ENCODE results near the gene DND1.
"Not testable (repeated sequence)": the region's sequence is repeated elsewhere in the genome, so short reads cannot be mapped to it uniquely, and the experiment has no call there.

DND1 gene

DNA sequence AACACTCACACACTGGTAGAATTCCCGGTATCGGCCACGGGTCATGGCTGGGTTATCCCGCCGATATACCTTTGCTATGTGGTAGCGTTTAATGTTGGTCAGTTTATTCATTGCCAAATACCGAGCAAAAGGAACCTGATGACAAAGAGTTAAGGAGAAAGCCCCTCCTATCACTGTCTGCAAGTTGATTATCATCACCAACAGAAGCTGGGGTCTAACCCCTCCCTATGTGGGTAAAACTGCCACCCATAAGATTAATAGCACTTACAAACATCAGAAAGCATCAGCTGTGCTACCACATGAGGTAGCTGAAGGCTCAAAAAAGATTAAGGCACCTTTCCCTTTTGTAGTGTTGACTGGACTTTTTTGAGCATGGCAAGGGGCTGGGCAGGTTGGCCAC, 5.6 kb upstream of the DND1 start:
- H3K4me3 ChIP-seq (replicated peaks in 1 of 2; ENCODE audit: low read depth in 2 of 2, low read length in 2 of 2): no peak overlapping the region
- no peak for DNase-seq (ENCODE audit: low read depth in 2 of 2)
- TF ChIP-seq, protein P1, sequence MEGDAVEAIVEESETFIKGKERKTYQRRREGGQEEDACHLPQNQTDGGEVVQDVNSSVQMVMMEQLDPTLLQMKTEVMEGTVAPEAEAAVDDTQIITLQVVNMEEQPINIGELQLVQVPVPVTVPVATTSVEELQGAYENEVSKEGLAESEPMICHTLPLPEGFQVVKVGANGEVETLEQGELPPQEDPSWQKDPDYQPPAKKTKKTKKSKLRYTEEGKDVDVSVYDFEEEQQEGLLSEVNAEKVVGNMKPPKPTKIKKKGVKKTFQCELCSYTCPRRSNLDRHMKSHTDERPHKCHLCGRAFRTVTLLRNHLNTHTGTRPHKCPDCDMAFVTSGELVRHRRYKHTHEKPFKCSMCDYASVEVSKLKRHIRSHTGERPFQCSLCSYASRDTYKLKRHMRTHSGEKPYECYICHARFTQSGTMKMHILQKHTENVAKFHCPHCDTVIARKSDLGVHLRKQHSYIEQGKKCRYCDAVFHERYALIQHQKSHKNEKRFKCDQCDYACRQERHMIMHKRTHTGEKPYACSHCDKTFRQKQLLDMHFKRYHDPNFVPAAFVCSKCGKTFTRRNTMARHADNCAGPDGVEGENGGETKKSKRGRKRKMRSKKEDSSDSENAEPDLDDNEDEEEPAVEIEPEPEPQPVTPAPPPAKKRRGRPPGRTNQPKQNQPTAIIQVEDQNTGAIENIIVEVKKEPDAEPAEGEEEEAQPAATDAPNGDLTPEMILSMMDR (IDR thresholded peaks at IDR 0.05; ENCODE audit: low read depth, low read length): no peak

DNA sequence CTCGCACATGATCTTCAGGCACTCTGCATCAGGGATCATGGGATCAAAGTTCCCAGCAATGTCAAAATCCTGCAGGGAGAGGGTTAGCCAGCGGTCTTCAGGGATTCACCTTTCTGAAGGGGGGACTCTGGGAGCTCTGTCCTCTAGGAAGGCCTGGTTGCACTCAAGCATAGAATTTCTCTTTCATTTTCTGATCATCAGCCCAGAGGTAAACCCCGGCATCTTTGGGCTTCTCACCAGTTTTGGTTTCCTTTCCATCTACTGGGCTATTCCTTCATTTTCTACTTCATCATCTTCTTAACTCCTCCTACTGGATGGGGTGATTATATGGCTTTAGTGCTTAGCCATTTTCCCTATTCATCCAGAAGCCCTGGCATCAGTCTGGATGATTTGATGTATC, 4.6 kb upstream of the DND1 start:
- TF ChIP-seq, protein P1 (IDR thresholded peaks at IDR 0.05; ENCODE audit: low read depth, low read length): no peak
- no peak for DNase-seq (ENCODE audit: low read depth in 2 of 2)
- H3K4me3 ChIP-seq (replicated peaks in 1 of 2; ENCODE audit: low read depth in 2 of 2, low read length in 2 of 2): no peak overlapping the region

DNA sequence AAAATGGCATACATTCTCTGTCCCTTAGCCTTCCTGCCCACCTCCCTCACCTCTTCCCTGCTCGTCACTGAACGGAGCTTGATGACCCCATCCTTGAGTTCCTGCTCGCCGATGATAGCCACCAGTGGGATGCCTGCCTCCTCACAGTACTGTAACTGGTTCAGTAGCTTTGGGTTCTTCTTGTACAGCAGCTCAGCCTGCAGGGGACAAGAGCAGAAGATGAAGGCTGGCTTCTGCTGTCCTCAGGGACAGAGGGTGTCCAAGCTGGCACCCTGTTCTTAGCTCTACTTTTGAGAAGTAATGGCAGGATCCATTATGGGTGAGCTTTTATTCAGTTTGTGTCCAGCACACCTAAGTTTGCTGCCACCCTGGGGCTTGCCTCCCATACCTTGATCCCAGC, 1.3 kb upstream of the DND1 start:
- DNase-seq (ENCODE audit: low read depth in 2 of 2): no peak
- TF ChIP-seq, protein P1 (IDR thresholded peaks at IDR 0.05; ENCODE audit: low read depth, low read length): no peak
- H3K4me3 ChIP-seq (replicated peaks in 1 of 2; ENCODE audit: low read depth in 2 of 2, low read length in 2 of 2): no peak overlapping the region

DNA sequence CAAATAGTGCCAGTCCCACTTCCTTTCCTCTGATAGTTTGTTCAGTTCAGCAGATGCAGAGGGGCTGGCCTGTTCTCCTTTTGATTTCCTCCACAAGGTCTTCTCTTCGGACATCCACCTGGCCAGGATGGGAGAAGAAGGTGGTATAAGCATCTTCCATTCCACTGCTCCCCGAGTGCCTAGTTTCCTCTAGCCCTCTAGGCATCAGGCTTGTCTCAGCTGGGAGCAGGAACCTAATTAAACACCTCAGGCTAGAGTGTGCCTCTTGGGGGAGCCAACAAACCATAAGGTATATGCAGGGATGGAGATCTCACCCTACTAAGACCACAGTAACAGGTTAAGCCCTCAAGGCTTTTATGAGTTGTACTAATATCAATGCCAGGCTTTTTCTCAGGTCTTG, 835 bp upstream of the DND1 start:
- H3K4me3 ChIP-seq (replicated peaks in 1 of 2; ENCODE audit: low read depth in 2 of 2, low read length in 2 of 2): no peak overlapping the region
- no peak for DNase-seq (ENCODE audit: low read depth in 2 of 2)
- TF ChIP-seq, protein P1 (IDR thresholded peaks at IDR 0.05; ENCODE audit: low read depth, low read length): no peak

DNA sequence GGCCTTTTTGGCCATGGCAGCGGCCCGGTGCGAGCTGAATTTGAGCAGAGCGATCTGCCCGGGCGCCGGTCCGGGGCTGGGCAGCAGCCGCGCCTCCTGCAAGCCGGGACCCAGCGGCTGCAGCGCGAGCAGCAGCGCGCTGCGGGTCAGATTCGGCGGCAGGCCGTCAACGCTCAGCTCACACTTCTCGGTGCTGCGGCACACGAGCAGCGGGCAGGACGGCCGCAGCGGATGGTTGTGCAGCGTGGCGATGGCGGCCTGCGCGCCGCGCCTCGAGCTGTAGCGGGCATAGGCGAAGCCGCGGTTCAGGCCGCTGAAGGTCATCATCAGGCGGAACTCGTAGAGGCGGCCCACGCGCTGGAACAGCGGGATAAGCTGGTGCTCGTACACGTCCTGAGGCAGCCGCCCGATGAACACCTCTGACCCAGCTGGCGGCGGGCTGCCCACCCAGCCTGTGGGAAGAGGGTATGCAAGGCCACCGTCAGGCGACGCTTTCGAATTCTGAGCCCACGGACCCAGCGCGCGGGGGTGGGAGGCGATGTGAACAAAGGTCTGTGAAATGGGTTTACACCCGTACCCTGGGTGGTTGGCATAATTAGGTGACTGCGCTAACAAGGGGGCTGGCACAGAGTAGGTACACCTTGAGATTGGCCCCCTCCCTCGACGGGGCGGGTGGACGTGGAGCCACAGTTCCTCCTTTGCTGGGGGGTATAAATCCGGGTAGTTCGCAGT, 755 bp downstream of the DND1 start:
- TF ChIP-seq, protein P1 (IDR thresholded peaks at IDR 0.05; ENCODE audit: low read depth, low read length): no peak
- no peak overlapping the region for H3K4me3 ChIP-seq (replicated peaks in 1 of 2; ENCODE audit: low read depth in 2 of 2, low read length in 2 of 2)
- peak; percentile 18 to 21 for DNase-seq (ENCODE audit: low read depth in 2 of 2)

DNA sequence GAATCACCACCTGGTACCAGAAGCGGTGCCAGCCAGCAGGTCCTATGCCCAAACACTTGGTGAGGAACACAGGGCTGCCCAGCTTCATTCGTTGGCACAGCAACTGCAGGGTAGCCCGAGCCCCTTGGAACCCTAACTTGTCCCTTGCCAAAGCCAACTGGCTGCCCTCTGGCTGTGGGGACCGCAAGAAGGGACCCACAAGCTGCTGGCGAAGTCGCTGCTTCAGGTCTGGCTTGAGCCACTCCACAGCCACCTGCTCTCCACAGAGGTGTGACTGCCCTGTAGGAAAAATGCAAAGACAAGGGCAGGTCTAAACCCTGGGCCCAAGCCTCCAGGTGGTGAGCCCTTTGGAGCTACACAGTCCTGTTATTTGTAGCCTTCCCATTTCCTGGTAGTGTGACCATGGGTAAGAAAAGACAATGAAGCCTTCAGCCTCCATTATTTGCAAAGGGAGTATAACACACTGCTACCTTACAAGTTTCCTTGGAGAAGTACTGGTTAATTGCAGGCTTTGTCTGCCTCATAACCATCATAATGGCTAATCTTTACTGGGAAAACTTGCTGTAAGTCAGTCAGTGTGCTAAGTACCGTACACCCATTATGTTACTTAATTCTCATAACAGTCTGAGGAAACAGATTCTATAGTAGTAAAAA, 1.8 kb downstream of the DND1 start:
- DNase-seq (ENCODE audit: low read depth in 2 of 2): no peak
- H3K4me3 ChIP-seq (replicated peaks in 1 of 2; ENCODE audit: low read depth in 2 of 2, low read length in 2 of 2): no peak overlapping the region
- TF ChIP-seq, protein P1 (IDR thresholded peaks at IDR 0.05; ENCODE audit: low read depth, low read length): no peak

DNA sequence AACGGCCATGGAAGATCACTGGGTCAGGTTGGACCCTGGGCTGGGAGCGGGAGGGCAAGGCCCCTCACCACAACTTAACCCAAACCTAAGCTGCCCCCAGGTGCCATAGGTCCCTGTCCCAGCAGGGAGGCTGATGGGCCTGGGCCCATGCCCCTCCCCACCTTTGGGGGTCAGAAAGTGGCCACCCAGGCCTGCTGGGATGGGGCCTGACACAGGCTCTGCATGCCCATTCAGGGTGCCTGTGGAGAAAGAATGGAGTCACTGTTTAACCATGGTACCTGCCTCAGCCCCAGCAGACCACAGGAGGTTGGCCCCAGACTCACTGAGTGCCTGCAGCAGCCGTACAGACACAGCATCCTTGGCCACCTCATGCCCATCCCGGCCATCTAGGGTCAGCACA, 2.3 kb downstream of the DND1 start:
- DNase-seq (ENCODE audit: low read depth in 2 of 2); H3K4me3 ChIP-seq (replicated peaks in 1 of 2; ENCODE audit: low read depth in 2 of 2, low read length in 2 of 2): not testable (repeated sequence)
